Measurements from ENCODE around the gene CTSD. TPM values are rescaled to one million over a fixed set of nuclear protein-coding genes. Genes with fewer than 3 reads are reported as not detected.

Gene CTSD
- total and polyA plus RNA-seq, 12 donors = 191 to 4,168 (median 1,999) TPM

- peak in 5 of 7 donors; percentile 16 to 49 (median 33) for DNase-seq
- H3K36me3 ChIP-seq (replicated peaks in 1 of 2) = no peaks in the 10 kb centered on the region
- WGBS, 4 donors = 66 to 73% (median 70%) methylated on average over 8 of the region's 8 CpGs
These were observed 22.8 kb downstream of the CTSD start for GRCh38 chr11:1740786-1741530.

GRCh38 chr11:1739576-1739975, 24.2 kb downstream of the CTSD start:
- intact Hi-C loops (cut with DNase I) = no loop called here

More at GRCh38 chr11:1740786-1741530, 22.8 kb downstream of the CTSD start:
- TF ChIP-seq POLR2A (IDR thresholded peaks at IDR 0.05) = no peak
- TF ChIP-seq, protein P1, sequence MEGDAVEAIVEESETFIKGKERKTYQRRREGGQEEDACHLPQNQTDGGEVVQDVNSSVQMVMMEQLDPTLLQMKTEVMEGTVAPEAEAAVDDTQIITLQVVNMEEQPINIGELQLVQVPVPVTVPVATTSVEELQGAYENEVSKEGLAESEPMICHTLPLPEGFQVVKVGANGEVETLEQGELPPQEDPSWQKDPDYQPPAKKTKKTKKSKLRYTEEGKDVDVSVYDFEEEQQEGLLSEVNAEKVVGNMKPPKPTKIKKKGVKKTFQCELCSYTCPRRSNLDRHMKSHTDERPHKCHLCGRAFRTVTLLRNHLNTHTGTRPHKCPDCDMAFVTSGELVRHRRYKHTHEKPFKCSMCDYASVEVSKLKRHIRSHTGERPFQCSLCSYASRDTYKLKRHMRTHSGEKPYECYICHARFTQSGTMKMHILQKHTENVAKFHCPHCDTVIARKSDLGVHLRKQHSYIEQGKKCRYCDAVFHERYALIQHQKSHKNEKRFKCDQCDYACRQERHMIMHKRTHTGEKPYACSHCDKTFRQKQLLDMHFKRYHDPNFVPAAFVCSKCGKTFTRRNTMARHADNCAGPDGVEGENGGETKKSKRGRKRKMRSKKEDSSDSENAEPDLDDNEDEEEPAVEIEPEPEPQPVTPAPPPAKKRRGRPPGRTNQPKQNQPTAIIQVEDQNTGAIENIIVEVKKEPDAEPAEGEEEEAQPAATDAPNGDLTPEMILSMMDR (IDR thresholded peaks at IDR 0.05) = no peak
- no peak overlapping the region for H3K4me3 ChIP-seq
- H3K27ac ChIP-seq = no peak overlapping the region
- peaks cover 14 to 19% of the 10 kb centered on the region in 2 donors for H3K4me1 ChIP-seq (replicated peaks in 1 of 2)
- no peaks in the 10 kb centered on the region for H3K27me3 ChIP-seq
- peaks cover 0 to 9% (median 0%) of the 10 kb centered on the region in 3 donors for H3K9me3 ChIP-seq (replicated peaks in 1 of 3)
- intact Hi-C loops (cut with DNase I) = no loop called here

GRCh38 chr11:1738380-1738779, 25.3 kb downstream of the CTSD start:
- 82 to 86% (median 83%) methylated on average over 10 of the region's 10 CpGs for WGBS, 4 donors
- no peak for TF ChIP-seq POLR2A (IDR thresholded peaks at IDR 0.05)
- TF ChIP-seq, protein P1 (IDR thresholded peaks at IDR 0.05) = no peak
- Histone ChIP-seq H3K36me3 (replicated peaks in 1 of 2) (no peaks in the 10 kb centered on the region), H3K4me1 (replicated peaks in 1 of 2) (no peaks in the 10 kb centered on the region), H3K9me3 (replicated peaks in 1 of 3) (peaks cover 0 to 9% (median 0%) of the 10 kb centered on the region in 3 donors), H3K4me3 (no peak overlapping the region), H3K27ac (no peak overlapping the region), H3K27me3 (no peaks in the 10 kb centered on the region)
- DNase-seq = peak in 5 of 7 donors; percentile 24 to 53 (median 40)
- intact Hi-C loops (cut with DNase I) = no loop called here

More at GRCh38 chr11:1739576-1739975, 24.2 kb downstream of the CTSD start:
- H3K27me3 ChIP-seq = no peaks in the 10 kb centered on the region
- H3K4me1 ChIP-seq (replicated peaks in 1 of 2) = peaks cover 0 to 5% of the 10 kb centered on the region in 2 donors
- H3K27ac ChIP-seq = no peak overlapping the region
- WGBS, 4 donors = 47 to 58% (median 54%) methylated on average over 8 of the region's 8 CpGs
- H3K9me3 ChIP-seq (replicated peaks in 1 of 3) = peaks cover 0 to 9% (median 0%) of the 10 kb centered on the region in 3 donors
- TF ChIP-seq, protein P1 (IDR thresholded peaks at IDR 0.05) = no peak
- TF ChIP-seq POLR2A (IDR thresholded peaks at IDR 0.05) = no peak
- no peaks in the 10 kb centered on the region for H3K36me3 ChIP-seq (replicated peaks in 1 of 2)
- H3K4me3 ChIP-seq = no peak overlapping the region
- DNase-seq = peak in 5 of 7 donors; percentile 13 to 51 (median 39)

DNA sequence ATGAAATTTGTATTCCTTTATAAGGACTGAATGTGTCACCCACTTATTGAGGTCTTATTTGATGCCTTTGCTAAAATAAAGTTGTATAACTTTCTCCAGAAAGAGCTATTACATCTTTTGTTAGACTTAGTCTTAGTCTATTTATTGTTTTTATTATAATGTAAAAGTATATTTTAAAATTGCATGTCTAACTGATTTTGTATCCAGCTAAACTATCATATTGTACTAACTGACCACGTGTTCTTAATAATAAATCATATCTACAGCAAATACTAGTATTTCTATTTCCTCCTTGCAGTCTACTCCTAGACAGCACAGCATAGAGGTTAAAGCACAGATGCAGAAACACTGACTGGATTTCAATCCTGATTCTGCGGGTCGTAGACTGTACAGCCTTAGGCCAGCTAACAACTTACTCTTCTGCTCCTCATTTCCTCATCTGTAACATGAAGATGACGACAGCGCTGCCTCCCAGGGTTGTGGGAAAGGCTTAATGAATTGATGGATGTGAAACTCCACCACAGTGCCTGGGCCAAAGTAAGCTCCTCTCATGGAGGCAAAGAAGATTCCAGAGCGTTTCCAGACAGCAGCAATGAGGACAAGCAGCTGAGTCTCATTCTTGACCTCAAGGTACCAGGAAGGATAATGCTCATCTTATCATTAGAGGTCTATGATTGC, 26.5 kb downstream of the CTSD start:
- Histone ChIP-seq H3K36me3 (replicated peaks in 1 of 2) (no peaks in the 10 kb centered on the region), H3K9me3 (replicated peaks in 1 of 3) (peaks cover 0 to 9% (median 0%) of the 10 kb centered on the region in 3 donors), H3K27me3 (no peaks in the 10 kb centered on the region), H3K27ac (no peak overlapping the region), H3K4me3 (no peak overlapping the region), H3K4me1 (replicated peaks in 1 of 2) (no peaks in the 10 kb centered on the region)
- 75 to 86% (median 77%) methylated on average over 6 of the region's 6 CpGs for WGBS, 4 donors
- intact Hi-C loops (cut with DNase I) = no loop called here
- no peak for TF ChIP-seq POLR2A (IDR thresholded peaks at IDR 0.05)
- TF ChIP-seq, protein P1 (IDR thresholded peaks at IDR 0.05) = no peak
- DNase-seq = peak in 3 of 7 donors; percentile 11 to 41 (median 40)

Measured in adrenal gland (tissue), 12 donors.